Endothelial cell of hepatic sinusoid (primary cell): ENCODE measurements around the gene GALNT17.

ENCODE experiments used
- in situ Hi-C: cut with HindIII; loops from 2 replicates; pipeline ENCODE4 v1.10.0; 2017; ENCODE audit warnings: low sequenced_read_pairs

GALNT17 gene

DNA sequence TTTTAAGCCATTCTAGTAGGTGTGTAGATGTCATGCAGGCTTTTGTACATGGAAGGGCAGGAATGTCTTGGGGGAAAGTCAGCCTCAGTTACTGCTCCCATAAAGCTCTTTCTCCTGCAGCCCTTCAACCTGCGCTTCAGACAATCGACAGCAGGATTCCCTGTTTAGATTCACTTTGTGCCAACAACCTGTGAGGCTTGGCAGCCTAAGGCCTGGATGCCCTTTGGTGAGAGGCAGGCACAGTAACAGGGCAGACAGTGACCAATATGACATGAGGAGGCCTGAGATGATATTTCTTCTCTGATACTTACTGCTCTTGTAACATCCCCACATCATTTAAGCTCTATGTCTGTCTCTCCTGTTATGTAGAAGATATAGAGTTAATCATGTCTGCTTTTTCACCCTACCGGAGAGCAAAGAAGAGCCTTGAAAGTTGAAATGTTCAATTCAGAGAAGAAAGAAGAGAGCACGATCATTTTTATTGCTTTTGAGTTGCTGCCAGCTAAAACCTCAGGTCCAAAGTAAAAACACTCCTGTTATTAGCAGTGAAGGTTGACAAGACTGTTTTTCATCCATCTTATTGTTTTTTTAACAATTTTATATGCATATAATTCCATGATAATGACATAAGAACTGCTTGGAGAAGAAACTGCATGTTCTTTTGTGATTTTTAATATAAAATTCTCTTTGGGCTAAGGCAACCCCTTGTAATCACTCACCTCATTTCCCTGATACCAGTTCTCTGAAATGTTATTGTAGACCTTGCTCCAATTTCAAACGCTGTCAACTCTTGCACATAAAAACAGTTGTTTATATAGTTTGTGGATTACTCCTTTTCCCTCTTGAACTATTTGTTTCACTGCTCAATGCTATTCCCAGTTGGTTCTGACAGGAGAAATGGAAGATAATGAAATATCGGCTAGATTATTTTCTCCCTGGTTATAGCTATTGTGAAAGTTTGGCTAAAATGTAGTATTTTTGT, 140.9 kb downstream of the GALNT17 start:
- in situ Hi-C loops, result no loop called here

DNA sequence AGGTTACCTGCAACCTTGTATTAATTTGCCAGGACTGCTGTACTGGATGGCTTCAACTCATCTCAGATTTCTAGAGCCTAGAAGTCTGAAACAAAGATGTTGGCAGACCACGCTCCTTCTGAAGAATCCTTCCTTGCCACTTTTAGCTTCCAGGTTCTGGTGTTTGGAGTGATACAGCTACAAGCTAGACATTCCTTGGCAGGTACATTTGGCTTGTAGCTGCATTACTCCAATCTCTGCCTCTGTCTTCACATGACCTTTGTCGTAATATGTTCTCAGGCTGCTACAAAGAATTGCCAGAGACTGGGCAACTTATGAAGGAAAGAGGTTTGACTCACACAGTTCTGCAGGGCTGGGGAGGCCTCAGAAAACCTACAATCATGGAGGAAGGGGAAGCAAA, 146.3 kb downstream of the GALNT17 start:
- in situ Hi-C loops, result no loop called here

DNA sequence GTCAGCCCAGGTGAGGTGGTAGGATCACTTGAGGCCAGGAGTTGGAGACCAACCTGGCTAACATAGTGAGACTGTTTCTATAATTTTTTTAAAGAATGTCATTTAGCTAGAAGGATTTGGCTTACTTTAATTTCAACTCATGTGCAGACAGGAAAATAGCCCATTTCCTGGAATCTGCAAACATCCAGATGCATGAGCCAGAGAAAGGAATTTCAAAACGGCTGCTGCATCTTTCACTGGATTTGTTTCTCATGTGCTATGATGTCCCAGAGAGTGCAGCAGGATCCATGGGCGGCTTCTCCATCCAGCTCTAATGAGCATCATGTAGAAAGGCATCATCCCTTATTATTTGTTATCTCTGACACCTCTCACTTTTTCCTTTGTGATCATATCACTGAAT, 149.3 kb downstream of the GALNT17 start:
- in situ Hi-C loops, result no loop called here

- in situ Hi-C loops, result no loop called here
Observed at GRCh38 chr7:71283802-71284201, 151.9 kb downstream of the GALNT17 start.

- in situ Hi-C loops, result no loop called here
Observed at GRCh38 chr7:71285571-71286145, 153.7 kb downstream of the GALNT17 start.

DNA sequence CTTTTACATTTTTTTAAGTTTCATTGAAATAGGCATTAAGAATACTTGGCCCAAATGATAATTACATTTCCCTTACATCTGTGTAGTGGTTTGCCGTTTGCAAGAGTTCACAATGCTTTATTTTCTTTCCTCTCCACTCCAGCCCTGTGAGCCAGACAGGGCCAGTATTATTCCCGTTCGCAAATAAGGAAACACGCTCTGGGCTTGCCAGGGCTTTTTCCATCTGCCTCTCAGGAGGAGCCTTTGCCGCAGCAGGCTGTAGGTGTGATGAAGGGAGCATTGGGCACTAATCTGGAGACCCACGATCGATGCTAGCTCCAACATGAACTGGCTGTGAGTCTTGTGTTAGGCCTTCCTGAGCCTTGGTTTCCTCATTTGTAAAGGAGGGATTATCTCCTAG, 154.4 kb downstream of the GALNT17 start:
- in situ Hi-C loops, result no loop called here

DNA sequence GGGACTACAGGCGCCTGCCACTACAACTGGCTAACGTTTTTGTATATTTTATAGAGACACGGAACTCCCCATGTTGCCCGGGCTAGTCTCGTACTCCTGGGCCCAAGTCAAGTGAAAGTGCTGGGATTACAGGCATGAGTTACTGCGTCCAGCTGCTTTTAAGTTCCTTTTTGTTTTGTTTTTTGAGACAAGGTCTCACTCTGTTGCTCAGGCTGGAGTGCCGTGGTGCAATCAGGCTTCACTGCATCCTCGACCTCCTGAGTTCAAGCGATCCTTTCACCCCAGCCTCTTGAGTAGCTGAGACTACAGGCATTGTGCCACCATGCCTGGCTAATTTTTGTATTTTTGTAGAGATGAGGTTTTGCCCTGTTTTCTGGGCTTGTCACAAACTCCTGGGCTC, 155.0 kb downstream of the GALNT17 start:
- in situ Hi-C loops, result no loop called here

DNA sequence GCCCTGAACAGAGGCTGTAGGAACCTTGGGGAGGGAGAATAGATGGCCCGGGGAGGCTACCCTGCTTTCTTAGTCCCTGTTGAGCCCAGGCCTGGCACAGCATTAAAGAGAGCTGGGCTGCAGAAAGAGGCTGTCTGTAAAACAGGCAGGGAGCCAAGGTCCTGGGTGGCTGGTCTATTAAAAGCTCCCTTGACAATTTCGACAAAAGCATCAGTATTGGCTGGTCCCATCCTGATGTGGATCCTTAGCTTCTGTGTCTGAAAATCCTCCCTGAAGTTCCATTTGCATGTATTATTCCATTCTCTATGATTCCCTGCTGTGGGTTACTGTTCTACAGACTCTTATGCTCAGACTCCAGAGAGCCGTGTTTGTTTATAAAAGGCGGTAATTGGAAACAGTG, 158.5 kb downstream of the GALNT17 start:
- in situ Hi-C loops, result no loop called here

GRCh38 chr7:71298378-71298777, 166.4 kb downstream of the GALNT17 start:
- in situ Hi-C loops, result no loop called here

GRCh38 chr7:71300086-71300485, 168.1 kb downstream of the GALNT17 start:
- in situ Hi-C loops, result loop anchor here (10.0 kb wide), 2 partner anchors 55 to 175 kb away; no protein-coding TSS in a partner anchor

- in situ Hi-C loops, result loop anchor here (10.0 kb wide), 2 partner anchors 56 to 176 kb away; no protein-coding TSS in a partner anchor
Observed at GRCh38 chr7:71300603-71301002, 168.7 kb downstream of the GALNT17 start.

DNA sequence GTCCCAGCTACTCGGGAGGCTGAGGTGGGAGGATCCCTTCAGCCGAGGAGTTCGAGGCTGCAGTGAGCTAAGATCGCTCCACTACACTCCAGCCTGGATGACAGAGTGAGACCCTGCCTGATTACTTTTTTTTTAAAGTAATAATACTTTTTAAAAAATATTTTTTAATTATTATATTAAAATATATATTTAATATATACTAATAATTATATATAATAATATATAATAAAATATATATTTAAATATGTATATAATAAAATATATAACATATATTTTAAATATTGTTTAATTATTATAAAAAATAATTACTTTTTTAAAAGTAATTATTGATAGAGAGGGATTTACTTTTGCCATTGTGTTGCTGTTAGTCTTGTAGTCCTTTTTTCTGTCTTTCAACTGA, 169.2 kb downstream of the GALNT17 start:
- in situ Hi-C loops, result loop anchor here (10.0 kb wide), 2 partner anchors 56 to 176 kb away; no protein-coding TSS in a partner anchor

DNA sequence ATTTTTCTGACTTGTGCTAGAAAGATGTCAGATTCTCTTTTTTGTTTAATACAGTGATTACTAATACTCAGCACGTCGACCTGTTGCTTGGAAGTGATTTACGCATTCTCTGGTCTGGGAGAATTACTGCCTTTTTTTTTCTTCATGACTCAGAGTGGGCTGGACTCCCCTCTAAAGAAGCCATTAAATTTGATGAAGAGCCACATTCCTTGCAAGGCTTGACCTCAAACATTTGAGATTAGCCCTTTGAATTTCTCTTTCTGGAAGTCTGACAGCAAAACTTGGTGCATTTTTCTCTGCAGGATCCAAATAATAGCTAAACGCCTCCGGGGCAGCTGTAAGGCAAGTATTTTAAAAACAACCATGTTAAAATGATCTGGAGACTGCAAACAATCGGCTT, 171.6 kb downstream of the GALNT17 start:
- in situ Hi-C loops, result loop anchor here (10.0 kb wide), 2 partner anchors 59 to 179 kb away; no protein-coding TSS in a partner anchor

DNA sequence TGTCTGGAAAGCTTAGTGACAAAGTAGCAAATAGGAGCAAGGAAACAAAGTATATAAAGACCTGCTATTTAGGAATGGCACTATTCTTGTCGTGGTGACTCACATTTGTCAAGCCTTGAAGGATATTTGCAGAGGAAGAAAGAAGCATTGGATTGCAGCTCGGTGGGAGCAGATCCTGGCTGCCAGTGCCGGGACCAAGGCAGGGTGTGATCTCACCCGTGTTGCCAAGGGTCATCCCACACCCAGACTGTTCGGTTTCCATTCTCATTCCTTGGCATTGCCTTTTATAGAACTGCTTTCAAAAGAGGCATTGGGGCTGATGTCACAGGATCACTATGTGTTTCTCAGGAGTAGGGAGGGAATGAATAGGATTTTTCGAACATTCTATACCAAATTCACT, 176.2 kb downstream of the GALNT17 start:
- in situ Hi-C loops, result loop anchor here (10.0 kb wide), 2 partner anchors 63 to 183 kb away; no protein-coding TSS in a partner anchor

DNA sequence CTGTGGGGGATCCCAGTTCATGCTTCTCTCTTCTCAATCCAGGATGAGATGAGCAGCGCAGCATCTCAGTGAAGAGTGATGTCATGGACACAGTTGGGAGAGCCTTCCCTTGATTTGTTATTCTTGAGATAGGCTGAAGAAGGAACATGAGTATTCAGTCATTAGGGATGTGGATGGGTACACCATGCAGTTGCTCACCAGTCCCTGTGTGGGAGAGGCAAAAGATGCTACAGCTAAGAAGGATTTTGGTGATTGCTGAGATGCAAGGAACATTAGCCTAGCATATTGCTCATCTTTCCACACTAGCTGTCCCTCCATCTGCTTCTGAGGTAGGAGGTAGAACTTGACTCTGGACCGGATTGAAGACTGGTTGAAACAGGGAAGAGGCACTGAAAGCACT, 179.6 kb downstream of the GALNT17 start:
- in situ Hi-C loops, result no loop called here

GRCh38 chr7:71312755-71313490, 181.0 kb downstream of the GALNT17 start:
- in situ Hi-C loops, result no loop called here

GRCh38 chr7:71313553-71313952, 181.6 kb downstream of the GALNT17 start:
- in situ Hi-C loops, result no loop called here

GRCh38 chr7:71320916-71321315, 189.0 kb downstream of the GALNT17 start:
- in situ Hi-C loops, result no loop called here

DNA sequence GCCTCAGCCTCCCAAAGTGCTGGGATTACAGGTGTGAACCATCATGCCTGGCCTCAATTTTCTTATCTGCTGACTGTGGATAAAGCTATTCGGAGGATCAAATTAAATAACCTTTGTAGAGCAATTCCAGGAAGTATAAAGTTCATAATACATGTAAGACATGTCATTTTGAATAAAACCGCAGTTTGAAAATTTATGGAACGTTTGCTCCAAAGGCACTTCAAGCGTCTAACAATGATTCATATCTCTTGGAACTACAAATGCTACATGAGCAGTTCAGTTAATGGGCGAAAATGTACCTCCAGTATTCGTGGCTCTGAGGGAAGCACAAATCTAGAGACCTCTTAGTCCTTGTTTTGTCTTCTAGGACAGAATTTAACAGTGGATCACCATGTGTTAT, 190.3 kb downstream of the GALNT17 start:
- in situ Hi-C loops, result no loop called here

- in situ Hi-C loops, result no loop called here
Observed at GRCh38 chr7:71323726-71324125, 191.8 kb downstream of the GALNT17 start.

GRCh38 chr7:71325151-71325550, 193.2 kb downstream of the GALNT17 start:
- in situ Hi-C loops, result no loop called here
